Stimulated activated memory B cell treated with anti-CD40 and anti-IgM and Interleukin-4, amounts not matched to agents 10 μg/mL and 1 μg/mL and 100 μg/mL, for 72 hours (primary cell): ENCODE data around the gene XPO1.
A peak's percentile ranks its signal among the peaks of the same experiment; 100 is the strongest.
"Not testable (repeated sequence)": the region's sequence is repeated elsewhere in the genome, so short reads cannot be mapped to it uniquely, and the experiment has no call there.

Experiments
- ATAC-seq: fragments of 150-1000 bp; cut with Tn5 transposase; 2 replicates; pipeline ENCODE4 v1.10.0; 2021
- H3K27ac Mint-ChIP-seq: one replicate; pipeline ENCODE4 v1.8.0; 2022; ENCODE audit warnings: mild to moderate bottlenecking, mixed read lengths
- H3K27me3 Mint-ChIP-seq: one replicate; pipeline ENCODE4 v1.8.0; 2022; ENCODE audit warnings: mixed read lengths
- H3K36me3 Mint-ChIP-seq: one replicate; pipeline ENCODE4 v1.8.0; 2022; ENCODE audit warnings: mixed read lengths
- H3K4me1 Mint-ChIP-seq: one replicate; pipeline ENCODE4 v1.8.0; 2022; ENCODE audit warnings: mixed read lengths
- H3K4me3 Mint-ChIP-seq: one replicate; pipeline ENCODE4 v1.8.0; 2022; ENCODE audit warnings: mild to moderate bottlenecking, moderate library complexity, mixed read lengths
- H3K9me3 Mint-ChIP-seq: one replicate; pipeline ENCODE4 v1.8.0; 2022; ENCODE audit warnings: mixed read lengths

Gene XPO1

DNA sequence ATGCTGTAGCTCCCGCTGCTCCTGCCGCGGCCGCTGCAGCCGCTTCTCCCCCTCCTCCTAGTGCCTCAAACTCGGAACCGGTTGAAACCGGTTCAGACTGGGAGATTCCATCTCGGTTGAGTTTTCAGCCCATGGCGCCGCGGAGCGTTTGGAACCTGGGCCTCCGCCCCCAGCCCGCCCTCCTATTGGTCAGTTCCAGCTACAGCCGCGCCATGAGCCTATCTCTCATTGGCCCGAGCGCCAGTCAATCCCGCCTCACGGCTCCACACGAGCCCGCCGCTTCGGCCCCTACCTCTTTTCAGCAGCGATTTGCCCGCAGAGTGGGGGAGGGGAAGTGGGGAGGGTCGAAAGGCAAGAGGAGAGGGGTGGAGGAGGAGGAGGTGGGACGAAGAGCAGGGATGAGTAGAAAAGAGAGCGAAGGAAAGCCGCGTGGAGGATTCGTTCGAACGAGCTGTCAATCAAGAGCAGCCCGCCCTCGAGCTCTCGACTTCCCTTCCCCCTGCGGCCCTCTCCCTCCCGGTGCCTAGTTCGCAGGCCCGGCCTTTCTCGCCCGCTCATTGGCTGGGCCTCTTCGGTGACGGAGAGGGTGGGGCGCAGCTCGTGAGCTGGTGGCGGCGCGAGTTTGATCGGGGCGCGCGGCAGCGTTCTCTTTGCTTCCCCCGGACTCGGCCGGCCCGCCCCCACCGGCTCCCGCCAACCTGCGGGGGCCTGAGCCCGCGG, at the start of gene XPO1:
Gene XPO1, minus strand, starts transcription at position 157 of the 720 bp plus-strand sequence. CDS start 4,459 bp downstream, outside the sequence.
- H3K27me3 Mint-ChIP-seq = no peaks in the 10 kb centered on the region
- peaks cover 33% of the 10 kb centered on the region for H3K4me1 Mint-ChIP-seq
- ATAC-seq = peak; percentile 94
- no peaks in the 10 kb centered on the region for H3K9me3 Mint-ChIP-seq
- peak within 1 kb of the TSS; percentile 98 for H3K27ac Mint-ChIP-seq
- peak within 1 kb of the TSS; percentile 99 for H3K4me3 Mint-ChIP-seq
- H3K36me3 Mint-ChIP-seq = peaks cover 6% of the 10 kb centered on the region

GRCh38 chr2:61586928-61587327, 48.8 kb upstream of the XPO1 start:
- not testable (repeated sequence) for H3K27ac Mint-ChIP-seq, H3K9me3 Mint-ChIP-seq, ATAC-seq, H3K4me3 Mint-ChIP-seq, H3K36me3 Mint-ChIP-seq
- H3K4me1 Mint-ChIP-seq = peaks cover 15% of the 10 kb centered on the region
- peaks cover 18% of the 10 kb centered on the region for H3K27me3 Mint-ChIP-seq

DNA sequence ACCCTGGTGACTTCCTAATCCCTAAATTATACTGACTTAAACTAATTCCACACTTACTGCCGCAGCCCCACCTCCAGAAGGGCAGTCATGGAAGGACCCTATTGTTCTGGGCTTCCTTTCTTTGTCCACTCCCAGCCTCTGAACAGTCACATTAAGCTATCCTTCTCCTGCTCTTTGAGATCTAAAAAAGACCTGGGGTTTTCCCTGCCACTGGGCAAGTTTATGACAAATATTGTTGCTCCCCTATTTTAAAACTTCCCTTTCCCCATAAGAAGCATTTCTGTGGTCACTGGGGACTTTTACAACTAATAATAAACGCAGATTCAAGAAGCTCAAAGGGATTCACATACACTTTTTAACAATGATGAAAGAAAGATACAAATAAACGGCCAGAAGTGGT, 47.2 kb upstream of the XPO1 start:
- Mint-ChIP-seq H3K4me3 (peak overlapping the region; percentile 6), H3K36me3 (no peaks in the 10 kb centered on the region), H3K27me3 (peaks cover 6% of the 10 kb centered on the region), H3K27ac (no peak overlapping the region), H3K9me3 (no peaks in the 10 kb centered on the region), H3K4me1 (peaks cover 14% of the 10 kb centered on the region)
- ATAC-seq = no peak

DNA sequence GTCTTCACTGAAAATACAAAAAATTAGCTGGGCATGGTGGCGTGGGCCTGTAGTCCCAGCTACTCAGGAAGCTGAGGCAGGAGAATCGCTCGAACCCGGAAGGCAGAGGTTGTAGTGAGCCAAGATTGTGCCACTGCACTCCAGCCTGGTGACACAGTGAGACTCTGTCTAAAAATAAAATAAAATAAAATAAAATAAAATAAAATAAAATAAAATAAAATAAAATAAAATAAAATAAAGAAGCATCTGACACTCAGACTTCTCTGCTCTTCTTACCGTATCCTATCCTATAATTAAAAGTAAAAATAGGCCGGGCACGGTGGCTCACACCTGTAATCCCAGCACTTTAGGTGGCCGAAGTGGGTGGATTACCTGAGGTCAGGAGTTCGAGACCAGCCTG, 46.2 kb upstream of the XPO1 start:
- H3K36me3 Mint-ChIP-seq, H3K4me3 Mint-ChIP-seq, ATAC-seq, H3K27ac Mint-ChIP-seq, H3K9me3 Mint-ChIP-seq, H3K27me3 Mint-ChIP-seq, H3K4me1 Mint-ChIP-seq: not testable (repeated sequence)

- Mint-ChIP-seq H3K9me3 (no peaks in the 10 kb centered on the region), H3K27me3 (no peaks in the 10 kb centered on the region), H3K27ac (no peak overlapping the region), H3K36me3 (no peaks in the 10 kb centered on the region), H3K4me3 (no peak overlapping the region), H3K4me1 (peaks cover 9% of the 10 kb centered on the region)
- ATAC-seq = no peak
These were observed 44.0 kb upstream of the XPO1 start for GRCh38 chr2:61582165-61582564.

- Mint-ChIP-seq H3K4me3 (no peak overlapping the region), H3K4me1 (peaks cover 9% of the 10 kb centered on the region), H3K36me3 (no peaks in the 10 kb centered on the region), H3K27ac (no peak overlapping the region), H3K27me3 (no peaks in the 10 kb centered on the region), H3K9me3 (no peaks in the 10 kb centered on the region)
- ATAC-seq = no peak
These were observed 43.6 kb upstream of the XPO1 start for GRCh38 chr2:61581716-61582115.

- peak overlapping the region; percentile 9 for H3K27ac Mint-ChIP-seq
- peaks cover 9% of the 10 kb centered on the region for H3K4me1 Mint-ChIP-seq
- no peak overlapping the region for H3K4me3 Mint-ChIP-seq
- no peaks in the 10 kb centered on the region for H3K36me3 Mint-ChIP-seq
- H3K27me3 Mint-ChIP-seq = no peaks in the 10 kb centered on the region
- ATAC-seq = no peak
- no peaks in the 10 kb centered on the region for H3K9me3 Mint-ChIP-seq
These were observed 37.3 kb upstream of the XPO1 start for GRCh38 chr2:61575447-61575859.

DNA sequence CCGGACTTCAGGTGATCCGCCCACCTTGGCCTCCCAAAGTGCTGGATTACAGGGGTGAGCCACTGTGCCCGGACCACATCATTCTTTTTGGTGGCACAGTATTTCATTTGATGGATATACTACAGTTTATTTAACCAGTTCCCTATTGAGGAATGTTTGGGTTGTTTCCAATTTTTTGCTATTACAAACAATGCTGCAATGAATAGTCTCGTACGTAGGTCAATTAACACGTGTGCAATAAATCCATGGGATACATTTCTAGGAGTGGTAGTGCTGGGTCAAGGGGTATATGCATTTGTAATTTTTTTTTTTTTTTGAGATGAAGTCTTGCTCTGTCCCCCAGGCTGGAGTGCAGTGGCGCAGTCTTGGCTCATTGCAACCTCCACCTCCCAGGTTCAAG, 28.4 kb upstream of the XPO1 start:
- H3K27ac Mint-ChIP-seq = no peak overlapping the region
- H3K36me3 Mint-ChIP-seq = no peaks in the 10 kb centered on the region
- no peak overlapping the region for H3K4me3 Mint-ChIP-seq
- no peak for ATAC-seq
- H3K27me3 Mint-ChIP-seq = no peaks in the 10 kb centered on the region
- no peaks in the 10 kb centered on the region for H3K4me1 Mint-ChIP-seq
- H3K9me3 Mint-ChIP-seq = no peaks in the 10 kb centered on the region

DNA sequence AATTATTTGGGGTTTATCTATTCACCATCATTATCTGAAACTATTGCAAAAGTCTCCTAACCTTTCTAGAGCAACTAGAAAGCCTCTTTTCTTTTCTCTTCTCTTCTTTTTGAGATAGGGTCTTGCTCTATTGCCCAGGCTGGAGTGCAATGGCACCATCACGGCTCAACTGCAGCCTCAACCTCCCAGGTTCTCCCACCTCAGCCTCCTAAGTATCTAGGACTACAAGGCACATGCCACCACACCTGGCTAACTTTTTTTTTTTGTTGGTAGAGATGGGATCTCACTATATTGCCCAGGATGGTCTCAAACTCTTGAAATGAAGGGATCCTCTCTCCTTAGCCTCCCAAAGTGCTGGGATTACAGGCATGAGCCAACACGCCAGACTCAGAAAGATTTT, 24.5 kb upstream of the XPO1 start:
- no peaks in the 10 kb centered on the region for H3K36me3 Mint-ChIP-seq
- H3K9me3 Mint-ChIP-seq = no peaks in the 10 kb centered on the region
- H3K27ac Mint-ChIP-seq = no peak overlapping the region
- ATAC-seq = no peak
- no peaks in the 10 kb centered on the region for H3K27me3 Mint-ChIP-seq
- H3K4me3 Mint-ChIP-seq = no peak overlapping the region
- no peaks in the 10 kb centered on the region for H3K4me1 Mint-ChIP-seq

DNA sequence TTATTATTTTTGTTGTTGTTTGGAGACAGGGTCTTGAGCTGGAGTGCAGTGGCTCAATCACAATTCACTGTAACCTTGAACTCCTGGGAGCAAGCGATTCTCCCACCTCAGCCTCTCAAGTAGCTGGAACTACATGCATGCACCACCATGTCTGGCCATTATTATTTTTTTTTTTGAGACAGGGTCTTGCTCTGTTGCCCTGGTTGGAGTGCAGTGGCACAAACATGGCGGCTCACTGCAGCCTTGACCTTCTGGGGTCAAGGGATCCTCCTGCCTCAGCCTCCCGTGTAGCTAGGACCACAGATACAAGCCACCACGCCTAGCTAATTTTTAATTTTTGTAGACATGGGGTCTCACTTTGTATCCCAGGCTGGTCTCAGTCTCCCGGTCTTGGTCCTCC, 20.0 kb upstream of the XPO1 start:
- ATAC-seq = no peak
- Mint-ChIP-seq H3K4me1 (no peaks in the 10 kb centered on the region), H3K27me3 (no peaks in the 10 kb centered on the region), H3K27ac (no peak overlapping the region), H3K9me3 (no peaks in the 10 kb centered on the region), H3K36me3 (no peaks in the 10 kb centered on the region), H3K4me3 (no peak overlapping the region)

- ATAC-seq = no peak
- Mint-ChIP-seq H3K27me3 (no peaks in the 10 kb centered on the region), H3K4me1 (no peaks in the 10 kb centered on the region), H3K4me3 (no peak overlapping the region), H3K9me3 (no peaks in the 10 kb centered on the region), H3K36me3 (no peaks in the 10 kb centered on the region), H3K27ac (no peak overlapping the region)
These were observed 19.2 kb upstream of the XPO1 start for GRCh38 chr2:61557381-61557780.

DNA sequence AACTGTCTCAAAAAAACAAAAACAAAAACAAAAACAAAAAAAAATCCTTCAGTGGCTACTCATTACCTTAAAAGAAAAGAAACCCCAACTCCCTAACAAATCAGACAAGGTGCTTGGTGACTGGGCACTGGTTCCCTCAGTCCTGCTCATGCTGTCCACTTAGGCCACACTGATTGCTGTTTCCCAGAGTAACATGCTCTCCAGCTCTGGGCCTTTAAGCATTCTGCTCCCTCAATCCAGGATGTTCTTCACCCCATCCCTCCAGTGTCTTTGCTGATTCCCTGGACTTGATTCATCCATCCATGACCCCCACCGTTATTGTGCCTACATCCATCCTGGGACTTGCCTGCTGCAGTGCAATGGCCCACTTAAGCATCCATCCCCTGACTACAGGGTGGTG, 16.4 kb upstream of the XPO1 start:
- ATAC-seq = no peak
- no peaks in the 10 kb centered on the region for H3K4me1 Mint-ChIP-seq
- H3K36me3 Mint-ChIP-seq = no peaks in the 10 kb centered on the region
- no peak overlapping the region for H3K27ac Mint-ChIP-seq
- no peaks in the 10 kb centered on the region for H3K9me3 Mint-ChIP-seq
- H3K27me3 Mint-ChIP-seq = no peaks in the 10 kb centered on the region
- H3K4me3 Mint-ChIP-seq = no peak overlapping the region

GRCh38 chr2:61550375-61551209, 12.4 kb upstream of the XPO1 start:
- no peaks in the 10 kb centered on the region for H3K9me3 Mint-ChIP-seq
- H3K4me3 Mint-ChIP-seq = no peak overlapping the region
- H3K27me3 Mint-ChIP-seq = no peaks in the 10 kb centered on the region
- H3K4me1 Mint-ChIP-seq = no peaks in the 10 kb centered on the region
- no peaks in the 10 kb centered on the region for H3K36me3 Mint-ChIP-seq
- no peak for ATAC-seq
- no peak overlapping the region for H3K27ac Mint-ChIP-seq

DNA sequence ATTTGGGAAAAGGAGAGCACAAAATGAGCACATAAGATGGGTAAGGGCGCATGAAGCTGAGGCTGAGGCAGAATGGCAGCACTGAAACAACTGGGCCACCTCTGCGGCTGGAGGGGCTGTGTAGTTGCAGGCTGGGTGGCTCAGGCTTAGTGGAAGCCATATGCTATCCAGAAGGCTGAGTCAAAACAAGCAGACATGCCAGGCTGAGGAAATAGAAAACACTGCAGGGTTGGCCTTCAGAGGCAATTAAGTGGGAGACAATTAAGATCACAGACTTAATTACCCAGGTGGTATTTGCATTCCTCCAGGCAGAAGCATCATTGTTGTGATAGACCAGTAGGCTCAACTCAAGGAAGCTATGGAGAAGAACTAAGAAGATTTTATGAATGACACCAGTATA, 11.4 kb upstream of the XPO1 start:
- H3K27me3 Mint-ChIP-seq = no peaks in the 10 kb centered on the region

GRCh38 chr2:61543062-61543461, 4.9 kb upstream of the XPO1 start:
- no peaks in the 10 kb centered on the region for H3K36me3 Mint-ChIP-seq
- no peak for ATAC-seq

More for the DNA sequence above, 11.4 kb upstream of the XPO1 start:
- no peaks in the 10 kb centered on the region for H3K36me3 Mint-ChIP-seq
- no peaks in the 10 kb centered on the region for H3K4me1 Mint-ChIP-seq
- no peaks in the 10 kb centered on the region for H3K9me3 Mint-ChIP-seq
- H3K4me3 Mint-ChIP-seq = no peak overlapping the region
- no peak for ATAC-seq
- H3K27ac Mint-ChIP-seq = no peak overlapping the region

GRCh38 chr2:61540167-61540566, 2.0 kb upstream of the XPO1 start:
- Mint-ChIP-seq H3K4me1 (peaks cover 23% of the 10 kb centered on the region), H3K27ac (peak overlapping the region; percentile 98)
- not testable (repeated sequence) for H3K27me3 Mint-ChIP-seq, ATAC-seq, H3K36me3 Mint-ChIP-seq, H3K9me3 Mint-ChIP-seq, H3K4me3 Mint-ChIP-seq

More at GRCh38 chr2:61543062-61543461, 4.9 kb upstream of the XPO1 start:
- H3K27me3 Mint-ChIP-seq = no peaks in the 10 kb centered on the region
- H3K27ac Mint-ChIP-seq = no peak overlapping the region
- no peak overlapping the region for H3K4me3 Mint-ChIP-seq
- H3K9me3 Mint-ChIP-seq = no peaks in the 10 kb centered on the region
- peaks cover 9% of the 10 kb centered on the region for H3K4me1 Mint-ChIP-seq
